Measurements from ENCODE around the gene SHC3. TPM values are rescaled to one million over a fixed set of nuclear protein-coding genes. Genes with fewer than 3 reads are reported as not detected.

The SHC3 gene
- total RNA-seq, 1 donor: 11.7 TPM

GRCh38 chr9:88991066-88992034, 187.3 kb downstream of the SHC3 start, which contains the start of gene S1PR3:
Gene S1PR3 (plus strand): TSS chr9:88991468. CDS start chr9:89001201, 9,733 bp downstream.
- peak; percentile 7 for TF ChIP-seq CTCF (IDR thresholded peaks at IDR 0.05; ENCODE audit: insufficient read depth, low read depth, low read length)
- peak within 1 kb of the TSS; percentile 93 for H3K4me3 ChIP-seq (ENCODE audit: low read depth, low read length)
- DNase-seq (ENCODE audit: low read depth): peak; percentile 62

- no peak for DNase-seq (ENCODE audit: low read depth)
- peak overlapping the region; percentile 93 for H3K4me3 ChIP-seq (ENCODE audit: low read depth, low read length)
- TF ChIP-seq CTCF (IDR thresholded peaks at IDR 0.05; ENCODE audit: insufficient read depth, low read depth, low read length): no peak
Observed at GRCh38 chr9:88990729-88991065, 187.9 kb downstream of the SHC3 start.

- DNase-seq (ENCODE audit: low read depth): no peak
- H3K4me3 ChIP-seq (ENCODE audit: low read depth, low read length): no peak overlapping the region
- no peak for TF ChIP-seq CTCF (IDR thresholded peaks at IDR 0.05; ENCODE audit: insufficient read depth, low read depth, low read length)
Observed at GRCh38 chr9:88990041-88990728, 188.4 kb downstream of the SHC3 start.

- peak; percentile 81 for DNase-seq (ENCODE audit: low read depth)
- no peak overlapping the region for H3K4me3 ChIP-seq (ENCODE audit: low read depth, low read length)
Observed at GRCh38 chr9:88988796-88989641, 189.6 kb downstream of the SHC3 start.

DNA sequence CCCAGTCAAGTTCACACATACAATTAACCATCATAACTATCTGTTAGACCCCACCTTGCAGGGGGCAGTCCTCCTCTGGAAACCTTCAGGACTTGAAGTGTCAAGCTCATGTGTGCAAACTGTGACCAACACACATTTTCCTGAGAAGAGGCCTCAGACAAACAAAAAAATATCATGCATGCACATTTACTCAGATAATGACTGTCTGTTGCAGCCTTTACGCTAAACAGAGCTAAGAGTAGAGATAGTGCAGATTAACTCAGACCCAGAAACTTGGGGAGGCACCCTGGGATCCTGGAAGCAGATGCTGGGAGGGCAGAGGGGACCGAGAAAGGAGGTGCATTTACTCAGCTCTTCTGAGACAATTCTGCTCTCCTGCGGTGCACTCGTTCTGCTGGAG, 191.0 kb downstream of the SHC3 start:
- no peak overlapping the region for H3K4me3 ChIP-seq (ENCODE audit: low read depth, low read length)
- no peak for TF ChIP-seq CTCF (IDR thresholded peaks at IDR 0.05; ENCODE audit: insufficient read depth, low read depth, low read length)
- DNase-seq (ENCODE audit: low read depth): no peak

More at GRCh38 chr9:88988796-88989641, 189.6 kb downstream of the SHC3 start:
- no peak for TF ChIP-seq CTCF (IDR thresholded peaks at IDR 0.05; ENCODE audit: insufficient read depth, low read depth, low read length)

DNA sequence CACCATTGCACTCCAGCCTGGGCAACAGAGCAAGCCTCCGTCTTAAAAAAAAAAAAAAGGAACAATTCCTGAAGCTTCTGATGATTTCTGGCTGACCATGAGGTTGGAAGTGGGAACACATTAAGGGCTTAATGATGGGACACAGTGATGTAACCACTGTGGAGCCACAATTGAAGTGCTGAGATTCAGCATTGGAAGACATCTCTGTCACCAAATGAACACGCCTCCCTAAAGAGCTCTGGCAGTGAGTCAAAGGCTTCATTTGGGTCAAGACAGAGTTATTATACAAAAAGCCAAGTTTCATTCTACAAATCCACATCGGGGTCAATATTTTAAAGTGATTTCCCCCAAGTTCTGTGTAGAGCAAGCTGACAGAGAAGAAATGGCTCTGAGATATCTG, 191.8 kb downstream of the SHC3 start:
- no peak for TF ChIP-seq CTCF (IDR thresholded peaks at IDR 0.05; ENCODE audit: insufficient read depth, low read depth, low read length)
- no peak overlapping the region for H3K4me3 ChIP-seq (ENCODE audit: low read depth, low read length)

More for the DNA sequence above, 191.8 kb downstream of the SHC3 start:
- DNase-seq (ENCODE audit: low read depth): no peak
